Lower lobe of right lung (tissue), 2 donors: ENCODE data around the gene PFDN1. TPM values are rescaled to one million over a fixed set of nuclear protein-coding genes. Genes with fewer than 3 reads are reported as not detected.

Experiments used
- ATAC-seq, 2 donors: fragments of 200-7000 bp; cut with Tn5 transposase; one replicate each; pipeline ENCODE4 v1.9.1; 2020 to 2022; ENCODE audit warnings: mild to moderate bottlenecking in 2 of 2, moderate library complexity in 2 of 2
- DNase-seq: peaks from one replicate; pipeline ENCODE4 v3.0.0-alpha.2; 2020
- H3K27ac ChIP-seq: fragments of 200-600 bp; one replicate; pipeline ENCODE4 v1.8.0; 2022
- H3K27me3 ChIP-seq: fragments of 200-600 bp; one replicate; pipeline ENCODE4 v1.8.0; 2022; ENCODE audit warnings: low read depth
- H3K36me3 ChIP-seq: fragments of 200-600 bp; one replicate; pipeline ENCODE4 v1.8.0; 2022; ENCODE audit warnings: mild to moderate bottlenecking
- H3K4me1 ChIP-seq: fragments of 200-600 bp; one replicate; pipeline ENCODE4 v1.8.0; 2022
- H3K4me3 ChIP-seq: fragments of 200-600 bp; one replicate; pipeline ENCODE4 v1.8.0; 2022; ENCODE audit warnings: mild to moderate bottlenecking
- H3K9me3 ChIP-seq: fragments of 200-600 bp; one replicate; pipeline ENCODE4 v1.8.0; 2022
- intact Hi-C: fragments of 100-400 bp; cut with DNase I; formaldehyde crosslinking; loops from one replicate; pipeline ENCODE4 v1.11.0; 2022
- total RNA-seq: library from RNA; stranded (reverse); fragmentation: NEBNext Ultra II Directional; extraction: Animal tissue kit (Norgen Biotek cat#: 25700); gene quantifications from one replicate; pipeline ENCODE4 v1.2.1, GENCODE V29; 2021
- TF ChIP-seq, protein P1 (sequence below): fragments of 200-600 bp; IDR thresholded peaks from one replicate; pipeline ENCODE4 v1.8.0; 2022; ENCODE audit warnings: antibody characterized with exemption, mild to moderate bottlenecking
- donor health status: DM: no; HTN: yes; CAD: no; lungs with severe emphysema.

The PFDN1 gene
- total RNA-seq, 1 donor from 2014 or later: 47.1 TPM

DNA sequence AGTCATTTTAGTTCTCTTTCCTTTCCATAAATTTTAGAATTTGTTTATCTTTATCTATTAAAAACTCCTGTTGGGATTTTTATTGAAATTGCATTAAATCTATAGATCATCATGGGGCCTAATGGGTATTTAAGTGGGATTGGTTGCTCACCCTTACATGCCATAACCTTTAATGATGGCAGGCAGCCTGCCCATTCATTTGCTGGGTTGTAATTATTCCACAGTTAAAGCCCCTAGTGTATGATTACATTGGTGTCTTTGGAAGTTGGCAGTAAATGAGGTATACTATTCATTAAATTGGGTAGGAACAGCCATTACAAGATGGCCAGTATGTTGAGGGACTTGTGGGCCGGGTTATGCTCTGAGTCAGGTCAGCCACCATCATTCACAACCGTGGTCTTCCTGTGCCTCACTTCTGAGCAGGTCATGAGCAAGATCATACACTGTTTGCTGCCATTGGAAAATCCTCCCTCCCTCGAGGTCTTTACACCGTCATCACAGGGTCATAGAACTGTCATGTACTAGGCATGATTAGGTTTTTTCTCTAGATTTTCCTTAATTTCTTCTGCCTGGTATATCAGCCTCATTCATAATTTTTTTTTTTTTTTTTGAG lies 68.4 kb downstream of the PFDN1 start:
- no peaks in the 10 kb centered on the region for H3K27me3 ChIP-seq
- no peak for ATAC-seq
- no peak for DNase-seq
- H3K36me3 ChIP-seq: no peaks in the 10 kb centered on the region
- H3K27ac ChIP-seq: no peak overlapping the region
- no peaks in the 10 kb centered on the region for H3K9me3 ChIP-seq
- TF ChIP-seq, protein P1, sequence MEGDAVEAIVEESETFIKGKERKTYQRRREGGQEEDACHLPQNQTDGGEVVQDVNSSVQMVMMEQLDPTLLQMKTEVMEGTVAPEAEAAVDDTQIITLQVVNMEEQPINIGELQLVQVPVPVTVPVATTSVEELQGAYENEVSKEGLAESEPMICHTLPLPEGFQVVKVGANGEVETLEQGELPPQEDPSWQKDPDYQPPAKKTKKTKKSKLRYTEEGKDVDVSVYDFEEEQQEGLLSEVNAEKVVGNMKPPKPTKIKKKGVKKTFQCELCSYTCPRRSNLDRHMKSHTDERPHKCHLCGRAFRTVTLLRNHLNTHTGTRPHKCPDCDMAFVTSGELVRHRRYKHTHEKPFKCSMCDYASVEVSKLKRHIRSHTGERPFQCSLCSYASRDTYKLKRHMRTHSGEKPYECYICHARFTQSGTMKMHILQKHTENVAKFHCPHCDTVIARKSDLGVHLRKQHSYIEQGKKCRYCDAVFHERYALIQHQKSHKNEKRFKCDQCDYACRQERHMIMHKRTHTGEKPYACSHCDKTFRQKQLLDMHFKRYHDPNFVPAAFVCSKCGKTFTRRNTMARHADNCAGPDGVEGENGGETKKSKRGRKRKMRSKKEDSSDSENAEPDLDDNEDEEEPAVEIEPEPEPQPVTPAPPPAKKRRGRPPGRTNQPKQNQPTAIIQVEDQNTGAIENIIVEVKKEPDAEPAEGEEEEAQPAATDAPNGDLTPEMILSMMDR: no peak
- peaks cover 13% of the 10 kb centered on the region for H3K4me1 ChIP-seq
- intact Hi-C loops: no loop called here
- H3K4me3 ChIP-seq: no peak overlapping the region

DNA sequence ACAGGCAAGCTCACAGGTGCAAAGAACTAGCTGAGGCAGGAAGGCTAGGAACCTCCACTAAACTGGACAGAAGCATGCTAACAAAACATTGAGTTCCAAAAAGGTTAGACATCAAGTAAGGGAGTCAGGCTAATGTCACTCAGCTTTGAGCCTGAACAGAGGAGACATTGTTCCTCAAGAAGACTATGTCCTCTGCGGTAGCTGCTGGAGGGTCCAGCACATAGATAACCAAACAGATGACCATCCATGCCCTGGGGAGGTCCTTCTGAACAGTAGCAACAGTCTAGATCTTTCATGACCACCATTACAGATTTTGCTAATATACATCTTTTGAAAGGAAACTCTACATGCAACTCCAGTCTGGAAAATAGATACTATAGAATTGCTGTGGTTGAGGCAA lies 70.2 kb downstream of the PFDN1 start:
- Histone ChIP-seq H3K9me3 (no peaks in the 10 kb centered on the region), H3K4me1 (peaks cover 13% of the 10 kb centered on the region), H3K4me3 (no peak overlapping the region), H3K27me3 (no peaks in the 10 kb centered on the region), H3K36me3 (no peaks in the 10 kb centered on the region), H3K27ac (no peak overlapping the region)
- TF ChIP-seq, protein P1: no peak
- no peak for ATAC-seq
- no peak for DNase-seq
- intact Hi-C loops: no loop called here

DNA sequence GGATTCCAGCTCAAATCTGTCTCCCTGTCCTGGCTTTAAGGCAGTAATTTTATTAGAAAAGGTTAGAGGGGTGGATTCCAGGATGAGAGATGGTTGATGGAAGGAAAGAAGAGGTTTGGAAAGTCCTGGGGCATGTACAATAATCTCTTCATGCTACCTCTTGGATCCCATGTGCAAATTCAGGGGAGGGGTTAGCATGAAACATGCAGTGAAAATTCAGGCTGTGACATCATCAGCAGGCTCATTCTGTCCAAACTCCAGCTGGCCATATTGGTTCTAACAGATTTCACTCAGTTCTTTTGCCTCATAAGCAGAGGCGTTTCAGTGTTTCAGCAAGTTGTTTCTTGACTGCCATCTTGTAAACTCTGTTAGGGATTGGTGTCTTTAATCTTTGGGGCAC lies 72.5 kb downstream of the PFDN1 start:
- DNase-seq: no peak
- TF ChIP-seq, protein P1: no peak
- Histone ChIP-seq H3K9me3 (no peaks in the 10 kb centered on the region), H3K27ac (no peak overlapping the region), H3K4me3 (no peak overlapping the region), H3K36me3 (no peaks in the 10 kb centered on the region), H3K4me1 (no peaks in the 10 kb centered on the region), H3K27me3 (no peaks in the 10 kb centered on the region)
- no peak for ATAC-seq
- intact Hi-C loops: no loop called here

DNA sequence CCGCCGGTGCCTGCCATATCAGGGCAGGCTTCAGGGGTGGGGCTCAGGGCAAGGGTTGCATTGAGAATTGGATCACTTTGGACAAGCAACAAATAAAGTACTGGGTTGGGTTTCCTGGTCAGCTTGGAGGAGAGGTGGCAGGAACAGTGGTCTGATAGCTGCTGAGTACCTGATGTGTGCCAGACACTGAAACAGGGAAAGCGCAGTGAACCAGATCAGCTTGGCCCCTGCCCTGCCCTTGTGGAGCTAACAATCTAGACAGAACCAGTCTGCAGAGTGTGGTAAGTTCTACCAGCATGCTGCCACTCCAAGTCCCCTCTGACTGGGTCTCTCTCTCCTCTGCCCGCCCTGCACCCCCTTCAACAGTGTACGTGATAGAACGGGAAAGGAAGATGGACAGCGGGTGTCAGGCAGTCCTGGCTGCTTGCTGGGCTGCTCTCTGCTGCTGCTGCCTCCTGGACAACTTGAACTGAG lies 74.5 kb downstream of the PFDN1 start:
- no peaks in the 10 kb centered on the region for H3K4me1 ChIP-seq
- no peak overlapping the region for H3K4me3 ChIP-seq
- TF ChIP-seq, protein P1: no peak
- H3K36me3 ChIP-seq: no peaks in the 10 kb centered on the region
- H3K27ac ChIP-seq: no peak overlapping the region
- DNase-seq (no peak), ATAC-seq (peak in 1 of 2 donors; percentile 28)
- intact Hi-C loops: no loop called here
- no peaks in the 10 kb centered on the region for H3K27me3 ChIP-seq
- no peaks in the 10 kb centered on the region for H3K9me3 ChIP-seq

DNA sequence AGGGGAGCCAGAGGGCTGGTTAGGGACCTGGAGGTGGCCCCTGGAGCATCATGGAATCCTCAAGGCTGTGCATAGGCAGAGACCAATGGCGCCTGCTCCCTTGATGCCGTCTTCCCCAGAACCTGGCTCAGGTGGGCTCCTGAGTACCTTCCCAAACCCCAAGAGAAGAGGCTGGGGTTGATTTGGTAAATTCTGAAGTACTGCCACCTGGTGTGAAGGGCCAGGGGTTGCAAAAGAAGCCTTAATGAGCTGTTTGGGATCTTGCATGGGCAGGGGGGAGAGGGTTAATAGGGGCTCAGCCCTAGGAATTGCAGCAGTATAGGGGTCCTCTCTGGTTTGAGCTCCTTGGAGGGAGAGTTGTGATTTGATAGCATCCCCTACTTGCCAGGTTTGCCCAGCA lies 75.9 kb downstream of the PFDN1 start:
- Histone ChIP-seq H3K4me1 (peaks cover 10% of the 10 kb centered on the region), H3K27me3 (no peaks in the 10 kb centered on the region), H3K9me3 (no peaks in the 10 kb centered on the region), H3K36me3 (no peaks in the 10 kb centered on the region), H3K27ac (no peak overlapping the region), H3K4me3 (no peak overlapping the region)
- intact Hi-C loops: no loop called here
- no peak for DNase-seq
- TF ChIP-seq, protein P1: no peak
- ATAC-seq: no peak
